Chondrocyte (in vitro differentiated cells): ENCODE measurements around the gene ASTN2. TPM values are rescaled to one million over a fixed set of nuclear protein-coding genes. Genes with fewer than 3 reads are reported as not detected.

Experiments used
- DNase-seq: peaks from one replicate; pipeline ENCODE4 v3.0.0; 2021; ENCODE audit warnings: mixed read lengths, low spot score
- H3K27ac Mint-ChIP-seq: one replicate; pipeline ENCODE4 v1.8.0; 2021; ENCODE audit warnings: mild to moderate bottlenecking, moderate library complexity, mixed read lengths; ENCODE audit not compliant: unreplicated experiment
- H3K27me3 Mint-ChIP-seq: 2 replicates; pipeline ENCODE4 v1.8.0; 2021; ENCODE audit warnings: low read depth, mixed read lengths
- H3K36me3 Mint-ChIP-seq: 2 replicates; pipeline ENCODE4 v1.8.0; 2021; ENCODE audit warnings: low read depth, mixed read lengths
- H3K4me1 Mint-ChIP-seq: 2 replicates; pipeline ENCODE4 v1.8.0; 2021; ENCODE audit warnings: low read depth, mild to moderate bottlenecking, mixed read lengths
- H3K4me3 Mint-ChIP-seq: one replicate; pipeline ENCODE4 v1.8.0; 2021; ENCODE audit warnings: mild to moderate bottlenecking, moderate library complexity, mixed read lengths; ENCODE audit not compliant: unreplicated experiment
- H3K9me3 Mint-ChIP-seq: 2 replicates; pipeline ENCODE4 v1.8.0; 2021; ENCODE audit warnings: low read depth, mixed read lengths
- CTCF ChIP-seq: fragments of 200-600 bp; sonication (generic); IDR thresholded peaks from 2 replicates; pipeline ENCODE4 v1.5.0; 2021; ENCODE audit warnings: antibody characterized with exemption, mild to moderate bottlenecking, moderate library complexity
- total RNA-seq: library from RNA; stranded (reverse); gene quantifications from 3 replicates; pipeline ENCODE4 v1.2.1, GENCODE V29; 2021

The ASTN2 gene
- total RNA-seq, 1 donor from 2014 or later = 3.6 TPM

GRCh38 chr9:116937361-116937760 is 477.5 kb downstream of the ASTN2 start:
- peaks cover 2% of the 10 kb centered on the region for H3K9me3 Mint-ChIP-seq
- no peaks in the 10 kb centered on the region for H3K36me3 Mint-ChIP-seq
- H3K4me3 Mint-ChIP-seq = no peak overlapping the region
- no peaks in the 10 kb centered on the region for H3K4me1 Mint-ChIP-seq
- DNase-seq = no peak
- peaks cover 11% of the 10 kb centered on the region for H3K27me3 Mint-ChIP-seq
- no peak for TF ChIP-seq CTCF
- H3K27ac Mint-ChIP-seq = no peak overlapping the region

- no peak overlapping the region for H3K4me3 Mint-ChIP-seq
- no peak overlapping the region for H3K27ac Mint-ChIP-seq
- H3K27me3 Mint-ChIP-seq = peaks cover 14% of the 10 kb centered on the region
- no peaks in the 10 kb centered on the region for H3K4me1 Mint-ChIP-seq
- TF ChIP-seq CTCF = no peak
- DNase-seq = no peak
- H3K9me3 Mint-ChIP-seq = peaks cover 6% of the 10 kb centered on the region
- H3K36me3 Mint-ChIP-seq = no peaks in the 10 kb centered on the region
Measured at GRCh38 chr9:116935149-116935897, 479.5 kb downstream of the ASTN2 start.

GRCh38 chr9:116934131-116934530 is 480.7 kb downstream of the ASTN2 start:
- no peak for DNase-seq
- no peaks in the 10 kb centered on the region for H3K4me1 Mint-ChIP-seq
- H3K4me3 Mint-ChIP-seq = no peak overlapping the region
- H3K27ac Mint-ChIP-seq = no peak overlapping the region
- peaks cover 6% of the 10 kb centered on the region for H3K9me3 Mint-ChIP-seq
- no peaks in the 10 kb centered on the region for H3K36me3 Mint-ChIP-seq
- TF ChIP-seq CTCF = no peak
- peaks cover 14% of the 10 kb centered on the region for H3K27me3 Mint-ChIP-seq

- TF ChIP-seq CTCF = no peak
- H3K9me3 Mint-ChIP-seq = peaks cover 6% of the 10 kb centered on the region
- no peaks in the 10 kb centered on the region for H3K36me3 Mint-ChIP-seq
- peaks cover 14% of the 10 kb centered on the region for H3K27me3 Mint-ChIP-seq
- H3K4me1 Mint-ChIP-seq = no peaks in the 10 kb centered on the region
- no peak overlapping the region for H3K27ac Mint-ChIP-seq
- no peak overlapping the region for H3K4me3 Mint-ChIP-seq
- no peak for DNase-seq
Measured at GRCh38 chr9:116933251-116933650, 481.6 kb downstream of the ASTN2 start.

GRCh38 chr9:116929621-116930020 is 485.2 kb downstream of the ASTN2 start:
- Mint-ChIP-seq H3K4me3 (no peak overlapping the region), H3K9me3 (peaks cover 3% of the 10 kb centered on the region), H3K27me3 (peaks cover 16% of the 10 kb centered on the region), H3K27ac (no peak overlapping the region), H3K36me3 (no peaks in the 10 kb centered on the region), H3K4me1 (no peaks in the 10 kb centered on the region)
- DNase-seq = no peak
- TF ChIP-seq CTCF = no peak
